Transverse colon (tissue), 4 donors: ENCODE results near the gene GCNA.

Source experiments
- CTCF ChIP-seq, 5 experiments: fragments of 200-600 bp in 3 of 5; fragments of 450-650 bp in 2 of 5; sonication (generic) in 3 of 5; IDR thresholded peaks; 1 replicate in 2 of 5; 2 replicates in 3 of 5; pipeline ENCODE4 v1.5.1; 2016 to 2017; ENCODE audit warnings: antibody characterized with exemption in 5 of 5, inconsistent platforms in 3 of 5, mild to moderate bottlenecking in 2 of 5, moderate library complexity in 1 of 5
- EP300 ChIP-seq: sonication (generic); formaldehyde crosslinking; IDR thresholded peaks from one replicate; pipeline ENCODE4 v1.6.1; 2017; ENCODE audit warnings: antibody characterized with exemption, low read depth
- POLR2AphosphoS5 ChIP-seq, 3 donors: sonication (generic); formaldehyde crosslinking; IDR thresholded peaks; one replicate each; pipeline ENCODE4 v1.6.1; 2016; ENCODE audit warnings: antibody characterized with exemption in 3 of 3

GRCh38 chrX:71652405-71652804, 74.2 kb downstream of the GCNA start:
- no peak for TF ChIP-seq EP300
- peak; percentile 50 to 59 (median 54) for TF ChIP-seq CTCF (IDR thresholded peaks at IDR 0.05)
- TF ChIP-seq POLR2AphosphoS5 (IDR thresholded peaks at IDR 0.05), result no peak
